ENCODE results near the gene MARCKS. TPM values are rescaled to one million over a fixed set of nuclear protein-coding genes. Genes with fewer than 3 reads are reported as not detected.

MARCKS gene, protein sequence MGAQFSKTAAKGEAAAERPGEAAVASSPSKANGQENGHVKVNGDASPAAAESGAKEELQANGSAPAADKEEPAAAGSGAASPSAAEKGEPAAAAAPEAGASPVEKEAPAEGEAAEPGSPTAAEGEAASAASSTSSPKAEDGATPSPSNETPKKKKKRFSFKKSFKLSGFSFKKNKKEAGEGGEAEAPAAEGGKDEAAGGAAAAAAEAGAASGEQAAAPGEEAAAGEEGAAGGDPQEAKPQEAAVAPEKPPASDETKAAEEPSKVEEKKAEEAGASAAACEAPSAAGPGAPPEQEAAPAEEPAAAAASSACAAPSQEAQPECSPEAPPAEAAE
- 72.1 TPM for polyA plus RNA-seq (2013, experiment 1 of 2)
- polyA plus RNA-seq (2013, experiment 2 of 2) = 94.3 TPM

DNA sequence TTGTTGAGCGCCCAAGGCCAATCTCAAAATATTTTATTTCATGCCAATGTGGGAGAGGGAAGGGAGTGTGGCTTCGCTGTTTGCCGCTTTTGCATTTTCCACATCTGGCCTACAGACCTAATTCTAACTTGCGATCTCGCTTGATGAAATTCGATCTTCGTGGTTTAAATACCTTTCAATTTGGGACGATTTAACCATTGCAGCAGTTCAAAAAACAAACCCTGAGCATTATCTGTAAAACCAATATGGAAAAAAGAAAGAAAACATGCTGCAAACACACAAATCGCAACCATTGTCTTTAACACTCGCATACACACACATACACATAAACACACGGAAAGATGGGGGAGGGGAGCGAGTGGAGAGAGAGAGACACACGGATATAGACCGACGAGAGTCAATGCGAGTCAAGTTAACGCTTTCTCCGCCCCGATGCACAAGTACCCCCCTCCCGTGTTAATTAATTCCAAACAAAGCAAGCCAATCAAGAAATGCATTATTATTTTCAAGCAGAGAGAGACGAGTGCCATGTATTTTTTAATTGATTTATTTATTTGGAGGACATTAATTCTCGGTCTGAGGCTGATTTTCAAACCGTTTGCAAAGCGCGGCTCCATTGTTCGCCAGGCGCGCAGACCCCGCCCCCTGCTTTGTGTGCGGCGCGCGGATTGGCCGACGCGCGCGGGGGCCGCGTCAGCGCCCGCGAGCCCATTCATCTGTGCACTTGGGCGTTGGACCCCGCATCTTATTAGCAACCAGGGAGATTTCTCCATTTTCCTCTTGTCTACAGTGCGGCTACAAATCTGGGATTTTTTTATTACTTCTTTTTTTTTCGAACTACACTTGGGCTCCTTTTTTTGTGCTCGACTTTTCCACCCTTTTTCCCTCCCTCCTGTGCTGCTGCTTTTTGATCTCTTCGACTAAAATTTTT, at the start of gene MARCKS:
TSS of gene MARCKS (plus strand) at position 721 of the 931 bp plus-strand sequence. CDS start 401 bp downstream, outside the sequence.
- Histone ChIP-seq H3K36me3 (ENCODE audit: insufficient read depth, low read length) (peaks cover 16% of the 10 kb centered on the region), H3K4me1 (ENCODE audit: insufficient read depth, low read length) (peaks cover 13% of the 10 kb centered on the region), H3K9me3 (ENCODE audit: insufficient read depth, low read depth, low read length) (no peaks in the 10 kb centered on the region), H3K27ac (ENCODE audit: low read depth, low read length) (peak within 1 kb of the TSS; percentile 96), H3K27me3 (ENCODE audit: insufficient read depth, low read length) (peaks cover 45% of the 10 kb centered on the region), H3K4me3 (ENCODE audit: low read length) (peak within 1 kb of the TSS; percentile 83), H3K9ac (ENCODE audit: low read depth, low read length) (peak within 1 kb of the TSS; percentile 100)
- WGBS = under 1% methylated on average over 46 of the region's 49 CpGs

DNA sequence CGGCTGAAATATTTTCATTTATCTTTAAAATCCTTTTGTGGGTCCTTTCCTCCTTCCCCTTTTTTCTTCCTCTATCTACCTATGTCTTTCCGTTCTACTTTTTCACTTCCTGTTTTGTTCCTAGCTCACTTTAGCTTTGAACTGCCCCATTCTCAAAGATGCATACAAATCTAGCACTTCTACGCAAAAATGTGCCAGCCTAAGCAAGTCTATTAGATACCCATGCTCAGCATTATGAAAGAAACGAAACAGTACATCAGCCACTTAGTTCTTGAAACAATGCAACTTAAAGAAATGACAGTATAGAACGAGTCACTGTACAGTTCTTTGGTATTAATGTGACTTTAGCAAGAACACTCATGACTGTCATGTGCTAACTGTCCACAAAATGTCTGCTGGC, 47.3 kb upstream of the MARCKS start:
- H3K4me1 ChIP-seq (ENCODE audit: insufficient read depth, low read length) = no peaks in the 10 kb centered on the region
- no peaks in the 10 kb centered on the region for H3K27me3 ChIP-seq (ENCODE audit: insufficient read depth, low read length)
- H3K9me3 ChIP-seq (ENCODE audit: insufficient read depth, low read depth, low read length) = no peaks in the 10 kb centered on the region
- no peak overlapping the region for H3K4me3 ChIP-seq (ENCODE audit: low read length)
- H3K27ac ChIP-seq (ENCODE audit: low read depth, low read length) = no peak overlapping the region
- H3K36me3 ChIP-seq (ENCODE audit: insufficient read depth, low read length) = no peaks in the 10 kb centered on the region
- H3K9ac ChIP-seq (ENCODE audit: low read depth, low read length) = no peak overlapping the region
- 90% methylated on average over 5 of the region's 5 CpGs for WGBS

DNA sequence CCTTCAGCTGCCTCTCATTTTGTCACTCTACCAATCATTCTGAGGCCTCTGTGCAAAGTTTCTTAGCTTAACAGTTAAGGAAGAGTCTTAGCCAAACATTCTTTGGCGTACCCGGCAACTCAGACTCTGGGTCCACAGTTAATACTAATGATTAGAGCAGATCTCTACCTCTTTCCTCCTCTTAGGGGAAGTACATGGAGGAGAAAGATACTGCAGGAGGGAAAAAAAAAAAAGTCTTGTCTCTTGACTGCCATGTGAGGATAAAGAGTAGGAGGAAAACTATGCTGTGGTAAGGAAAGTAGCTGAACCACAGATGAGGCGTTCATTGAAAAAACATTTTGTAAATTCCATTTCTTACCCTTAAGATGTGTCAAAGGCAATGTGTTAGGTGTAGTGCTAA, 44.0 kb upstream of the MARCKS start:
- Histone ChIP-seq H3K9me3 (ENCODE audit: insufficient read depth, low read depth, low read length) (no peaks in the 10 kb centered on the region), H3K27ac (ENCODE audit: low read depth, low read length) (no peak overlapping the region), H3K36me3 (ENCODE audit: insufficient read depth, low read length) (no peaks in the 10 kb centered on the region), H3K4me3 (ENCODE audit: low read length) (no peak overlapping the region), H3K4me1 (ENCODE audit: insufficient read depth, low read length) (no peaks in the 10 kb centered on the region), H3K27me3 (ENCODE audit: insufficient read depth, low read length) (no peaks in the 10 kb centered on the region), H3K9ac (ENCODE audit: low read depth, low read length) (no peak overlapping the region)
- WGBS = no CpG with 5 or more reads among the region's 3 CpGs

DNA sequence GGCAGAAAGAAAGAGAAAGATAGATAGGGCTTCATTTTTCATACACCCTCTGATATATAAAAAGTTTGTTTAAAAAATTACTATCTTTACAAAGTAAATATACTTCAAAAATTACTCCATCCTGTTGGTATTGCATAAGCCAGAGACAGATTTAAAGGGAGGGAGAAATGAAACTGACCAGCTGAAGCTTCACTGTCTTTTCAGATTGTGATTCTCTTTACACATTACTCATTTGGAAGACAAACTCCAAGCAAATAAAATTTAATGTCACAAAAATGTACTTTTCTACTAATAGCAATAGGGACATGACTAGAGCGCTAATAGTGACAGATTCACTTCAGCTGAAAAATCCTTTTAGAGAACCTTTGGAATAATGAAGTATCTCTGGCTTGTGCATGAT, 38.6 kb upstream of the MARCKS start:
- Histone ChIP-seq H3K27me3 (ENCODE audit: insufficient read depth, low read length) (no peaks in the 10 kb centered on the region), H3K9ac (ENCODE audit: low read depth, low read length) (no peak overlapping the region), H3K27ac (ENCODE audit: low read depth, low read length) (no peak overlapping the region), H3K9me3 (ENCODE audit: insufficient read depth, low read depth, low read length) (no peaks in the 10 kb centered on the region), H3K36me3 (ENCODE audit: insufficient read depth, low read length) (no peaks in the 10 kb centered on the region), H3K4me3 (ENCODE audit: low read length) (no peak overlapping the region), H3K4me1 (ENCODE audit: insufficient read depth, low read length) (no peaks in the 10 kb centered on the region)
- WGBS = 92% methylated on average over 1 of the region's 1 CpG

DNA sequence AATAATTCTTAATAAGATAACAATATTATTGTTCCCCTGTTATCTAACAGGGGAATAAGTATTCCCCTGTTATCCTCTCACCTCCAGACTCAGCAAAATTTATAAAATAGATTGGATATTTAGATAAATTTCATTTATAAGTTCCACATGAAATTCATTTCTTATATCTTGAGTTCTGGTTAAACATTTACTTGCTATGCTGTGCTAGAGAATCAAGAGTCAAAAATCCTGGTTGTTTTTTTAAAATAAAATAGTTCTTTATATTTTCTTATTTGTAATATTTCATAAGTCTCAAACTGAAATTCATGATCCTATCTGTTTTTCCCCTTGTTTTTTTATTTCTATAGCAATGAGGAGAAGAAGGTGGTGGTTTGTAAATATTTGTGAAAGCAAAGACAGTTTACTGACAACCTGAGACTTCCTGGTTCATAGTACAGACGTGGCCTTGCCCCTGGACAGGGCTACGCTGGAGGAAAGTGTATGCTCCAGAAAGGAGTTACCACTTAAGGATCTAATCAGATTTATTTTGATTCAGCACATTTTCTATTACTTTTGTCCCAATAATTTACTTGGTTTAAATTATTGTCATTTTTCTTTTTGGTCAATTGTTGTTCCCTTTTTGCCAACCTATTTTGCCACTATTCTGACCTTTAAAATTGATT, 37.8 kb upstream of the MARCKS start:
- H3K4me1 ChIP-seq (ENCODE audit: insufficient read depth, low read length) = no peaks in the 10 kb centered on the region
- no peak overlapping the region for H3K9ac ChIP-seq (ENCODE audit: low read depth, low read length)

DNA sequence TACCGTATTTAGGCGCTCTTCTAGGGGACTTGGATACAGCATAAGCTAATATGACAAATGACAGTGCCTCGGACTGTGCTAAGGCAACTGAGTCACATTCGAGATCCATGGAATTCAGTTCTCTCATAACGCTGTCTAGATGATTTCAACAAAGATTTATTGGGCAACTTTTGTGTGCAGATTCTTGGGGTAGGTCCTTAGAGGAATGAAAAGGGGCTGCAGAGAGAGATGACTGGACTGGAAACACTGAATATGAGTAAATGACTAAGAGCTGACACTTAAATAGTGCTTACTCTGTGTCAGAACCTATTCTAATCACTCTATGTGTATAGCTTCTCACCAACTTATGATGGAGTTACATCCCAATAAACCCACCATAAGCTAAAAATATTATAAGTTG, 36.4 kb upstream of the MARCKS start:
- H3K36me3 ChIP-seq (ENCODE audit: insufficient read depth, low read length) = no peaks in the 10 kb centered on the region
- 98% methylated on average over 5 of the region's 5 CpGs for WGBS
- no peak overlapping the region for H3K27ac ChIP-seq (ENCODE audit: low read depth, low read length)
- H3K4me1 ChIP-seq (ENCODE audit: insufficient read depth, low read length) = no peaks in the 10 kb centered on the region
- no peaks in the 10 kb centered on the region for H3K9me3 ChIP-seq (ENCODE audit: insufficient read depth, low read depth, low read length)
- H3K9ac ChIP-seq (ENCODE audit: low read depth, low read length) = no peak overlapping the region
- H3K27me3 ChIP-seq (ENCODE audit: insufficient read depth, low read length) = no peaks in the 10 kb centered on the region
- H3K4me3 ChIP-seq (ENCODE audit: low read length) = no peak overlapping the region

More for the DNA sequence above, 37.8 kb upstream of the MARCKS start:
- H3K27ac ChIP-seq (ENCODE audit: low read depth, low read length) = no peak overlapping the region
- no peak overlapping the region for H3K4me3 ChIP-seq (ENCODE audit: low read length)
- WGBS = 84% methylated on average over 2 of the region's 2 CpGs
- no peaks in the 10 kb centered on the region for H3K27me3 ChIP-seq (ENCODE audit: insufficient read depth, low read length)
- H3K36me3 ChIP-seq (ENCODE audit: insufficient read depth, low read length) = no peaks in the 10 kb centered on the region
- H3K9me3 ChIP-seq (ENCODE audit: insufficient read depth, low read depth, low read length) = no peaks in the 10 kb centered on the region

DNA sequence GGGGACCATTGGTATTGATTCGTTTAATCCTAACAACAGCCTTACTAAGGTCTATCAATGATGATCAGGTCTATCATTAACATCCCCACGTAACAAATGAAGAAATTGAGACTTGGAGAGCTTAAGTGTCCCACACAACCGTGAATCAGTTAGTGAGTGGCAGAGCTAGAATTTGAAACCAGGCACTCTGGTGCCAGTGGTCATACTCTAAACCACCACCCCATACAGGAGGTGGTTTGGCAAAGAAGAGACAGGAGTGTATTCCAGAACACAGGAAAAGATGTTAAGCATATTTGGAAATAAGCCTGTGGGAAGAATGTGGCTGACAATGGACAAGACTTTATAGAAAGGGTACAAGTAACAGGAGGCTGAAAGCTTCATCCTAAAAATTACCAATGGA, 35.7 kb upstream of the MARCKS start:
- no peak overlapping the region for H3K4me3 ChIP-seq (ENCODE audit: low read length)
- no peaks in the 10 kb centered on the region for H3K36me3 ChIP-seq (ENCODE audit: insufficient read depth, low read length)
- no peaks in the 10 kb centered on the region for H3K4me1 ChIP-seq (ENCODE audit: insufficient read depth, low read length)
- no peak overlapping the region for H3K9ac ChIP-seq (ENCODE audit: low read depth, low read length)
- no peaks in the 10 kb centered on the region for H3K27me3 ChIP-seq (ENCODE audit: insufficient read depth, low read length)
- no peak overlapping the region for H3K27ac ChIP-seq (ENCODE audit: low read depth, low read length)
- H3K9me3 ChIP-seq (ENCODE audit: insufficient read depth, low read depth, low read length) = no peaks in the 10 kb centered on the region
- 96% methylated on average over 3 of the region's 3 CpGs for WGBS

DNA sequence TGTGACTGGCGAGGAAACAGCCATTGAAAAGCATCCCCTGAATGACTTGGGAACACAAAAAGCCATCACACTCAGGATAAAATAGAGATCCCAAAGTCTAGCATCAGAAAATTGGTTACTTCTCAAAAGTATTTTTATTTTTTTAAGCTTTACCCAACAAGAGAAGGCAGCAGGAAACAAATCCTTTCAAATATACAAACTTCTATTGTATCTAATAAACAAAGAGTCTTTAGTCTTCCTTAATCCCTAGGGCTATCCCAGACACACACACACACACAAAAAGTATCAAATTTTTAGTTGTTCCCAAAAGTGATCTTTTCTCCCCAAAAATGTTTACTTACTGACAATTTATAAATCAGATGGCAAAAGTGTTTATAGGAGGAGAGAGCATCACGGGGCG, 33.2 kb upstream of the MARCKS start:
- 95% methylated on average over 2 of the region's 3 CpGs for WGBS

DNA sequence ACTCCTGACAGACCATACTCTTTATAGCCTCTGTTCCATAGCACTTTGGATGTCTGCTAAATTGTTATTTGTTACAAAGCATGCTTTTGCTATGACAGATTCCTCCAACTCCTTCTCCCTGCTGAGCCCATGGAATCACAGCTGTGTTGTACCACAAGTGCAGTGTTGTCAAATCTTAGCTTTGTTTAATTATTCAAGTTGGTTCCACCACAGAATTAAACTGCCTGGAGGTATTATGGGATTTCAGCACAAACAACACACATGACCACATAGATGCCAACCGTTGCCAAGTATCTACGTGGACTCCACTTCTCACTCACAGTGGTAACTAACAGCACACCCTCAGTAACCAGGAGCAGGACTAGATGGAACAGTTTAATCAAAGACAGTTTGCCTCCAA, 32.7 kb upstream of the MARCKS start:
- H3K9ac ChIP-seq (ENCODE audit: low read depth, low read length) = no peak overlapping the region
- H3K9me3 ChIP-seq (ENCODE audit: insufficient read depth, low read depth, low read length) = no peaks in the 10 kb centered on the region
- no peaks in the 10 kb centered on the region for H3K4me1 ChIP-seq (ENCODE audit: insufficient read depth, low read length)
- no peak overlapping the region for H3K27ac ChIP-seq (ENCODE audit: low read depth, low read length)
- 91% methylated on average over 2 of the region's 2 CpGs for WGBS
- no peak overlapping the region for H3K4me3 ChIP-seq (ENCODE audit: low read length)
- H3K36me3 ChIP-seq (ENCODE audit: insufficient read depth, low read length) = no peaks in the 10 kb centered on the region
- H3K27me3 ChIP-seq (ENCODE audit: insufficient read depth, low read length) = no peaks in the 10 kb centered on the region

More for the DNA sequence above, 33.2 kb upstream of the MARCKS start:
- no peaks in the 10 kb centered on the region for H3K27me3 ChIP-seq (ENCODE audit: insufficient read depth, low read length)
- no peaks in the 10 kb centered on the region for H3K36me3 ChIP-seq (ENCODE audit: insufficient read depth, low read length)
- H3K4me1 ChIP-seq (ENCODE audit: insufficient read depth, low read length) = no peaks in the 10 kb centered on the region
- no peak overlapping the region for H3K4me3 ChIP-seq (ENCODE audit: low read length)
- no peaks in the 10 kb centered on the region for H3K9me3 ChIP-seq (ENCODE audit: insufficient read depth, low read depth, low read length)
- H3K27ac ChIP-seq (ENCODE audit: low read depth, low read length) = no peak overlapping the region
- H3K9ac ChIP-seq (ENCODE audit: low read depth, low read length) = no peak overlapping the region

DNA sequence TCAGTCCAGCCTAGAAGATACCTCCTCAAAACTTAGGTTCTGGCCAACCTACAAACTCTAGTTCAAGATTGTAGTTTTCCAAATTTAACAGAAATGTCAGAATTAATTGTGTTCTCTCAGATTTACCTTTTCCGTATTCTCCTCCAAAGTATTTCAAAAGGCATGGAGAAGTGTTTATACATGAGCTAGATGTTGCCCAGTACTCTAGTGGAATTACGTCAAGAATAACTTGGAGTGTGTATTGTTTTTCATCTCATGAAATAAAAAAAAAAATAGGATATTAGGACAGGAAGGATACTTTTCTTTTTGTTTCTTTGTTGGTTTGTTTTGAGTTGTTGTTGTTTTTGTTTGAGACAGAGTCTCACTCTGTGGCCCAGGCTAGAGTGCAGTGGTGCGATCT, 32.3 kb upstream of the MARCKS start:
- H3K27ac ChIP-seq (ENCODE audit: low read depth, low read length) = no peak overlapping the region
- H3K9me3 ChIP-seq (ENCODE audit: insufficient read depth, low read depth, low read length) = no peaks in the 10 kb centered on the region
- no peak overlapping the region for H3K4me3 ChIP-seq (ENCODE audit: low read length)
- 94% methylated on average over 2 of the region's 3 CpGs for WGBS
- no peaks in the 10 kb centered on the region for H3K36me3 ChIP-seq (ENCODE audit: insufficient read depth, low read length)
- H3K9ac ChIP-seq (ENCODE audit: low read depth, low read length) = no peak overlapping the region
- no peaks in the 10 kb centered on the region for H3K4me1 ChIP-seq (ENCODE audit: insufficient read depth, low read length)
- no peaks in the 10 kb centered on the region for H3K27me3 ChIP-seq (ENCODE audit: insufficient read depth, low read length)

DNA sequence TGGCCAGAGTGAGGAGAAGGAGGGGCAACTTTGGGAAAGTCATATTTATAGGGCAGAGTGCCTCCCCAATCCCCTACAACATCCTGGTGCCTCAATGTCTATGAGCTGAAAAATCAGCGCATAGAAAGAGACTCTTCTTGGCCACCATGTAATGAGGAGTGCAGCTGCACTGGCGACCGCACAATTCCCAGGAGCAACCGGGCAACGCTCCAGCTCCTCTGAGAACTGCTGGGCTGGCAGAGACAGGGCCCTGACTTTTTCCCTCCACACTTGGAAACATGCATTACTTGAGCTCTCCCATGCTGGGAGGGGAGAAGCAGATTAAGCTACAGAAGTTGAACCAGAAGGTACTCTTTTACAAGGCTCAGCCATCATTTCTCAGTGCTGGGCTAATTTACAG, 31.4 kb upstream of the MARCKS start:
- 96% methylated on average over 5 of the region's 5 CpGs for WGBS
- H3K9me3 ChIP-seq (ENCODE audit: insufficient read depth, low read depth, low read length) = no peaks in the 10 kb centered on the region
- H3K27me3 ChIP-seq (ENCODE audit: insufficient read depth, low read length) = no peaks in the 10 kb centered on the region
- H3K36me3 ChIP-seq (ENCODE audit: insufficient read depth, low read length) = no peaks in the 10 kb centered on the region
- H3K27ac ChIP-seq (ENCODE audit: low read depth, low read length) = no peak overlapping the region
- H3K4me1 ChIP-seq (ENCODE audit: insufficient read depth, low read length) = no peaks in the 10 kb centered on the region
- no peak overlapping the region for H3K9ac ChIP-seq (ENCODE audit: low read depth, low read length)
- H3K4me3 ChIP-seq (ENCODE audit: low read length) = no peak overlapping the region

Data from HUES64 (cell line).